Activated T-cell treated with anti-CD3 and anti-CD28 coated beads, Interleukin-2, amount 50 U/mL, for 4 hours (primary cell): Measurements from ENCODE around the gene SP3. TPM values are rescaled to one million over a fixed set of nuclear protein-coding genes. Genes with fewer than 3 reads are reported as not detected.
A peak's percentile ranks its signal among the peaks of the same experiment; 100 is the strongest.

Source experiments
- ATAC-seq, 2 donors: fragments of 200-7000 bp; cut with Tn5 transposase; one replicate each; pipeline ENCODE4 v1.10.0; 2021
- DNase-seq: peaks from one replicate; pipeline ENCODE4 v3.0.0-alpha.2; 2020
- H3K27me3 Mint-ChIP-seq: one replicate; pipeline ENCODE4 v1.8.0; 2021; ENCODE audit warnings: low read depth, mixed read lengths
- H3K36me3 Mint-ChIP-seq: one replicate; pipeline ENCODE4 v1.8.0; 2022; ENCODE audit warnings: mixed read lengths; ENCODE audit not compliant: insufficient read depth
- H3K4me1 Mint-ChIP-seq: one replicate; pipeline ENCODE4 v1.8.0; 2021; ENCODE audit warnings: low read depth, mixed read lengths
- H3K4me3 Mint-ChIP-seq: one replicate; pipeline ENCODE4 v1.8.0; 2021; ENCODE audit warnings: mild to moderate bottlenecking, moderate library complexity, mixed read lengths
- H3K9me3 Mint-ChIP-seq: one replicate; pipeline ENCODE4 v1.8.0; 2021; ENCODE audit warnings: mixed read lengths
- total RNA-seq, 3 donors: library from RNA; stranded (reverse); gene quantifications; one replicate each; pipeline ENCODE4 v1.2.1, GENCODE V29; 2021

SP3 gene
- total RNA-seq, 3 donors from 2014 or later, result 86.5 to 89.9 (median 89.9) TPM

GRCh38 chr2:173968551-173968950 is 3.4 kb upstream of the SP3 start:
- Mint-ChIP-seq H3K27me3 (peaks cover 3% of the 10 kb centered on the region), H3K4me1 (peaks cover 14% of the 10 kb centered on the region), H3K36me3 (no peaks in the 10 kb centered on the region), H3K9me3 (no peaks in the 10 kb centered on the region), H3K4me3 (no peak overlapping the region)
- ATAC-seq (no peak), DNase-seq (no peak)

GRCh38 chr2:173966274-173967098 is 1.3 kb upstream of the SP3 start:
- DNase-seq (no peak), ATAC-seq (no peak)
- H3K4me1 Mint-ChIP-seq, result peaks cover 25% of the 10 kb centered on the region
- H3K9me3 Mint-ChIP-seq, result no peaks in the 10 kb centered on the region
- H3K36me3 Mint-ChIP-seq, result peaks cover 8% of the 10 kb centered on the region
- peak overlapping the region; percentile 98 for H3K4me3 Mint-ChIP-seq
- no peaks in the 10 kb centered on the region for H3K27me3 Mint-ChIP-seq

GRCh38 chr2:173964565-173965371 is 405 bp downstream of the SP3 start:
- Mint-ChIP-seq H3K27me3 (no peaks in the 10 kb centered on the region), H3K4me1 (peaks cover 37% of the 10 kb centered on the region)
- peak; percentile 84 for DNase-seq

GRCh38 chr2:173963817-173964564 is 1.2 kb downstream of the SP3 start:
- Mint-ChIP-seq H3K9me3 (no peaks in the 10 kb centered on the region), H3K4me3 (peak overlapping the region; percentile 98), H3K4me1 (peaks cover 43% of the 10 kb centered on the region), H3K27me3 (no peaks in the 10 kb centered on the region), H3K36me3 (peaks cover 22% of the 10 kb centered on the region)
- ATAC-seq (peak; percentile 62 to 64), DNase-seq (peak; percentile 92)

More at GRCh38 chr2:173964565-173965371, 405 bp downstream of the SP3 start:
- ATAC-seq, result peak; percentile 41 to 53
- no peaks in the 10 kb centered on the region for H3K9me3 Mint-ChIP-seq
- H3K36me3 Mint-ChIP-seq, result peaks cover 18% of the 10 kb centered on the region
- peak overlapping the region; percentile 98 for H3K4me3 Mint-ChIP-seq

GRCh38 chr2:173963323-173963816 is 1.8 kb downstream of the SP3 start:
- DNase-seq, result peak; percentile 36
- H3K9me3 Mint-ChIP-seq, result no peaks in the 10 kb centered on the region
- H3K27me3 Mint-ChIP-seq, result no peaks in the 10 kb centered on the region
- H3K36me3 Mint-ChIP-seq, result peaks cover 23% of the 10 kb centered on the region
- peak; percentile 27 to 33 for ATAC-seq
- H3K4me3 Mint-ChIP-seq, result peak overlapping the region; percentile 95
- H3K4me1 Mint-ChIP-seq, result peaks cover 48% of the 10 kb centered on the region

GRCh38 chr2:173962583-173963110 is 2.5 kb downstream of the SP3 start:
- DNase-seq (no peak), ATAC-seq (no peak)
- Mint-ChIP-seq H3K4me3 (peak overlapping the region; percentile 95), H3K27me3 (no peaks in the 10 kb centered on the region), H3K4me1 (peaks cover 53% of the 10 kb centered on the region), H3K36me3 (peaks cover 23% of the 10 kb centered on the region), H3K9me3 (no peaks in the 10 kb centered on the region)

GRCh38 chr2:173962031-173962430 is 3.1 kb downstream of the SP3 start:
- DNase-seq (no peak), ATAC-seq (no peak)
- no peaks in the 10 kb centered on the region for H3K27me3 Mint-ChIP-seq
- peaks cover 23% of the 10 kb centered on the region for H3K36me3 Mint-ChIP-seq
- peak overlapping the region; percentile 95 for H3K4me3 Mint-ChIP-seq
- H3K9me3 Mint-ChIP-seq, result no peaks in the 10 kb centered on the region
- peaks cover 59% of the 10 kb centered on the region for H3K4me1 Mint-ChIP-seq

- Mint-ChIP-seq H3K9me3 (no peaks in the 10 kb centered on the region), H3K4me1 (peaks cover 61% of the 10 kb centered on the region), H3K4me3 (peak overlapping the region; percentile 64), H3K27me3 (no peaks in the 10 kb centered on the region), H3K36me3 (peaks cover 23% of the 10 kb centered on the region)
- DNase-seq (no peak), ATAC-seq (no peak)
Observed at GRCh38 chr2:173961346-173961705, 3.8 kb downstream of the SP3 start.

GRCh38 chr2:173959909-173960308 is 5.3 kb downstream of the SP3 start:
- Mint-ChIP-seq H3K4me3 (peak overlapping the region; percentile 65), H3K36me3 (peaks cover 37% of the 10 kb centered on the region), H3K27me3 (no peaks in the 10 kb centered on the region), H3K4me1 (peaks cover 69% of the 10 kb centered on the region), H3K9me3 (no peaks in the 10 kb centered on the region)
- DNase-seq (no peak), ATAC-seq (no peak)

GRCh38 chr2:173959358-173959884 is 5.8 kb downstream of the SP3 start:
- Mint-ChIP-seq H3K36me3 (peaks cover 40% of the 10 kb centered on the region), H3K27me3 (no peaks in the 10 kb centered on the region), H3K9me3 (no peaks in the 10 kb centered on the region), H3K4me3 (peak overlapping the region; percentile 68), H3K4me1 (peaks cover 74% of the 10 kb centered on the region)
- DNase-seq, result no peak
- ATAC-seq, result no peak

GRCh38 chr2:173958198-173958846 is 6.9 kb downstream of the SP3 start:
- H3K9me3 Mint-ChIP-seq, result no peaks in the 10 kb centered on the region
- ATAC-seq, result no peak
- peak overlapping the region; percentile 43 for H3K4me3 Mint-ChIP-seq
- no peak for DNase-seq
- H3K36me3 Mint-ChIP-seq, result peaks cover 46% of the 10 kb centered on the region
- peaks cover 85% of the 10 kb centered on the region for H3K4me1 Mint-ChIP-seq
- H3K27me3 Mint-ChIP-seq, result no peaks in the 10 kb centered on the region

GRCh38 chr2:173957517-173957916 is 7.7 kb downstream of the SP3 start:
- DNase-seq, result no peak
- Mint-ChIP-seq H3K9me3 (no peaks in the 10 kb centered on the region), H3K4me3 (peak overlapping the region; percentile 29), H3K27me3 (no peaks in the 10 kb centered on the region), H3K36me3 (peaks cover 51% of the 10 kb centered on the region), H3K4me1 (peaks cover 90% of the 10 kb centered on the region)
- no peak for ATAC-seq

GRCh38 chr2:173956454-173956853 is 8.7 kb downstream of the SP3 start:
- ATAC-seq (no peak), DNase-seq (no peak)
- no peak overlapping the region for H3K4me3 Mint-ChIP-seq
- H3K9me3 Mint-ChIP-seq, result no peaks in the 10 kb centered on the region
- H3K27me3 Mint-ChIP-seq, result no peaks in the 10 kb centered on the region
- peaks cover 57% of the 10 kb centered on the region for H3K36me3 Mint-ChIP-seq
- peaks cover 92% of the 10 kb centered on the region for H3K4me1 Mint-ChIP-seq
